Measurements from ENCODE around the gene DOK7. TPM values are rescaled to one million over a fixed set of nuclear protein-coding genes. Genes with fewer than 3 reads are reported as not detected.

Gene DOK7
- not detected in 2 replicates for total RNA-seq

GRCh38 chr4:3462790-3463415, at the start of gene DOK7:
TSS of gene DOK7 (plus strand) at chr4:3463306. CDS start at chr4:3463376, 70 bp downstream.

GRCh38 chr4:3441501-3442459, 21.3 kb upstream of the DOK7 start, which contains the start of gene HGFAC:
TSS of gene HGFAC (plus strand) at chr4:3441968. CDS start at chr4:3442002, 34 bp downstream.

GRCh38 chr4:3531879-3532750, 69.0 kb downstream of the DOK7 start, which contains the start of gene LRPAP1:
TSS of gene LRPAP1 (minus strand) at chr4:3532422. CDS start at chr4:3532412, 10 bp downstream.

Other genes starting within 250 kb of the DOK7 start
- gene MSANTD1, start 214.1 kb upstream of the DOK7 start, total RNA-seq, result 0.27 and 0.47 TPM in 2 replicates
- gene RGS12, start 170.3 kb upstream of the DOK7 start, total RNA-seq, result 53.2 and 59.4 TPM in 2 replicates
- 0.47 TPM in 1 of 2 replicates, not detected in the other for gene HGFAC, start 21.3 kb upstream of the DOK7 start, total RNA-seq
- gene LRPAP1, start 69.1 kb downstream of the DOK7 start, total RNA-seq, result 91.9 and 93.9 TPM in 2 replicates

All from endothelial cell of coronary artery (primary cell).